Endothelial cell of umbilical vein (primary cell): ENCODE data around the gene MAPKAP1. TPM values are rescaled to one million over a fixed set of nuclear protein-coding genes. Genes with fewer than 3 reads are reported as not detected.

ENCODE experiments used
- BruUV-seq: library from RNA; stranded (reverse); fragments of 400-500 nt; replicated peaks from 2 replicates; lab custom pipeline; 2021; lab: Mats Ljungman, UMichigan
- CTCF ChIA-PET: fragments of 300-600, 350-600 bp; sonication (Branson Sonifier 250); formaldehyde crosslinking; loops from one replicate; lab custom pipeline; 2021; ENCODE audit warnings: antibody characterized with exemption, inconsistent platforms; lab: Charles Lee
- POLR2A ChIA-PET: fragments of 300-600, 350-600 bp; sonication (Branson Sonifier 250); formaldehyde crosslinking; loops from one replicate; lab custom pipeline; 2021; ENCODE audit warnings: antibody characterized with exemption, inconsistent platforms; lab: Charles Lee
- DNase-seq: peaks from one replicate; pipeline ENCODE4 v3.0.0-alpha.2; 2011; ENCODE audit warnings: low read depth, low spot score
- FAIRE-seq: peaks from 2 replicates; lab custom pipeline; 2011; peaks lifted over from hg19 to GRCh38; lab: Jason Lieb, UNC
- H2AFZ ChIP-seq: 2 replicates; pipeline ENCODE4 v1.6.0; 2012; ENCODE audit warnings: low read depth, low read length, control low read depth, inconsistent platforms
- H3K27ac ChIP-seq: 2 replicates; pipeline ENCODE4 v1.5.1; 2011; ENCODE audit warnings: low read depth, mild to moderate bottlenecking, control low read depth, low read length, moderate library complexity; ENCODE audit not compliant: insufficient read depth
- H3K27me3 ChIP-seq, 2 experiments: 2 replicates each; pipeline versions ENCODE4 v1.6.0 to v1.6.1; 2011; ENCODE audit warnings: low read length in 2 of 2, mixed read lengths in 1 of 2; ENCODE audit not compliant: control insufficient read depth in 2 of 2, insufficient read depth in 2 of 2
- H3K36me3 ChIP-seq, 2 experiments: 2 replicates in 1 of 2; 3 replicates in 1 of 2; pipeline ENCODE4 v1.5.1; 2011; ENCODE audit warnings: low read length in 2 of 2, mild to moderate bottlenecking in 1 of 2, moderate library complexity in 1 of 2; ENCODE audit not compliant: control insufficient read depth in 2 of 2, insufficient read depth in 2 of 2; ENCODE audit errors: extremely low read depth in 1 of 2
- H3K4me1 ChIP-seq: 3 replicates; pipeline ENCODE4 v1.5.1; 2011; ENCODE audit warnings: mild to moderate bottlenecking, low read length; ENCODE audit not compliant: control insufficient read depth, insufficient read depth; ENCODE audit errors: extremely low read depth
- H3K4me2 ChIP-seq: 2 replicates; pipeline ENCODE4 v1.6.1; 2011; ENCODE audit warnings: low read length, control low read depth, mixed read lengths; ENCODE audit not compliant: insufficient read depth
- H3K4me3 ChIP-seq, 3 experiments: fragments of 200-600 bp in 1 of 3; sonication (generic), shearing (Covaris generic) in 1 of 3; replicated peaks in 1 of 3; 2 replicates each; pipeline ENCODE4 v1.5.1; 2011 to 2016; ENCODE audit warnings: control low read depth in 3 of 3, low read length in 3 of 3, mild to moderate bottlenecking in 2 of 3, inconsistent platforms in 1 of 3, low read depth in 1 of 3, moderate library complexity in 1 of 3; ENCODE audit not compliant: insufficient read depth in 1 of 3
- H3K79me2 ChIP-seq: 2 replicates; pipeline ENCODE4 v1.6.0; 2012; ENCODE audit warnings: low read length, inconsistent platforms; ENCODE audit not compliant: control insufficient read depth, insufficient read depth
- H3K9ac ChIP-seq: replicated peaks from 2 replicates; pipeline ENCODE3; 2011; ENCODE audit warnings: low read length, control low read depth; ENCODE audit not compliant: insufficient read depth; ENCODE audit errors: extremely low read depth
- H3K9me1 ChIP-seq: replicated peaks from 3 replicates; pipeline ENCODE4 v1.6.0; 2011; ENCODE audit warnings: mild to moderate bottlenecking, low read length; ENCODE audit not compliant: control insufficient read depth, insufficient read depth; ENCODE audit errors: extremely low read depth
- H3K9me3 ChIP-seq: replicated peaks from 2 replicates; pipeline ENCODE4 v1.5.1; 2012; ENCODE audit warnings: low read length, inconsistent platforms; ENCODE audit not compliant: control insufficient read depth, insufficient read depth
- H4K20me1 ChIP-seq: replicated peaks from 2 replicates; pipeline ENCODE3; 2011; ENCODE audit warnings: mild to moderate bottlenecking, low read length; ENCODE audit not compliant: control insufficient read depth, insufficient read depth; ENCODE audit errors: extremely low read depth
- FOS ChIP-seq: IDR thresholded peaks from 2 replicates; pipeline ENCODE4 v1.6.1; 2011; ENCODE audit warnings: mild to moderate bottlenecking, low read length, moderate library complexity, borderline replicate concordance; ENCODE audit not compliant: insufficient read depth
- JUN ChIP-seq: IDR thresholded peaks from 2 replicates; pipeline ENCODE4 v1.6.1; 2011; ENCODE audit warnings: borderline replicate concordance, low read depth; ENCODE audit not compliant: insufficient read length, insufficient read depth
- MYC ChIP-seq: IDR thresholded peaks from one replicate; pipeline ENCODE4 v1.6.1; 2011; ENCODE audit warnings: mild to moderate bottlenecking, low read depth, low read length
- POLR2A ChIP-seq: IDR thresholded peaks from 2 replicates; pipeline ENCODE4 v1.6.1; 2012; ENCODE audit warnings: low read depth, mild to moderate bottlenecking, control low read depth, low read length
- POLR2AphosphoS5 ChIP-seq: IDR thresholded peaks from 2 replicates; pipeline ENCODE4 v1.6.1; 2012; ENCODE audit warnings: low read depth, mild to moderate bottlenecking, control low read depth, low read length, moderate library complexity; ENCODE audit not compliant: insufficient read depth
- dilution Hi-C: fragments of 300-500 bp; cut with MboI; formaldehyde crosslinking; loops from one replicate; pipeline ENCODE4 v1.15.0; 2019; ENCODE audit warnings: low sequenced_read_pairs; ENCODE audit not compliant: extremely low pct_ligation_motif_present
- intact Hi-C: fragments of 100-400 bp; cut with micrococcal nuclease; formaldehyde crosslinking; loops from one replicate; pipeline ENCODE4 v1.10.0; 2022
- polyA plus RNA-seq, 4 experiments: library from polyadenylated mRNA; depleted of rRNA in 3 of 4; stranded (reverse) in 3 of 4; unstranded in 1 of 4; fragments of >200 nt; gene quantifications; 2 replicates each; pipeline versions ENCODE4 v1.2.1 to v1.2.3, GENCODE V29; 2011 to 2012; ENCODE audit warnings: missing spikeins in 1 of 4
- total RNA-seq: library from RNA; stranded (reverse); gene quantifications from 2 replicates; pipeline ENCODE4 v1.2.3, GENCODE V29; 2021
- TF ChIP-seq, protein P1 (sequence below), 2 donors: IDR thresholded peaks; 1 replicate in 1 of 2; 2 replicates in 1 of 2; pipeline ENCODE4 v1.5.1; 2011; ENCODE audit warnings: low read length in 2 of 2, mild to moderate bottlenecking in 2 of 2, moderate library complexity in 2 of 2, control low read depth in 1 of 2, inconsistent platforms in 1 of 2, low read depth in 1 of 2; ENCODE audit not compliant: insufficient read depth in 1 of 2; ENCODE audit errors: extremely low read depth in 1 of 2
- TF ChIP-seq, protein P2 (sequence below): IDR thresholded peaks from 2 replicates; pipeline ENCODE4 v1.6.1; 2011; ENCODE audit not compliant: insufficient read depth, insufficient read length

MAPKAP1 gene
- total and polyA plus RNA-seq, 2 donors (not counting 3 experiments of a cell fraction or from before 2014, with no cell fraction given) = 61.9 to 99.1 TPM

DNA sequence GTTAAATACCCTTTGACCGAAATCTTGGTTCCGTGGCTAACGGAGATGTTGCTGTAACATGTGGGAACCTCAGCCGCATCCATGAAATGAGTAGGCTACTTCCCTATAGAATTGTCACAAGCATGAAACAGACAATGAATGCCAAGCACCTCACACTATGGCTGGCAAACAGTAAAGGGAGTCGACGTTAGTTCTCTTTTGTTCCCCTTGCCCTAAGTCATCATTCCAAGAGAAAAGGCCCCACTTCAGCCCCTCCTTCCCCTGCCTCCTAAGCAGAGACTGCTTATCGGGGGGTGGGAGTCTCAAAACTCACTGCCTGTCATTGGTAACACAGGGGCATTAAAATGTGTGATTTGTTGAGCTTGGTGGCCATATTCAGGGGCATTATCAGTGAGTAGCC lies 159.6 kb downstream of the MAPKAP1 start:
- DNase-seq (no peak), FAIRE-seq (no peak)
- Histone ChIP-seq H3K36me3 (no peaks in the 10 kb centered on the region), H3K27ac (no peak overlapping the region), H3K9ac (no peak overlapping the region), H3K9me3 (no peaks in the 10 kb centered on the region), H3K4me2 (no peak overlapping the region), H3K9me1 (no peaks in the 10 kb centered on the region), H3K79me2 (no peaks in the 10 kb centered on the region), H3K27me3 (no peaks in the 10 kb centered on the region), H3K4me1 (peaks cover 46% of the 10 kb centered on the region), H4K20me1 (no peaks in the 10 kb centered on the region), H2AFZ (no peak overlapping the region), H3K4me3 (no peak overlapping the region)
- ChIA-PET CTCF (interaction anchor here (1.3 to 1.9 kb wide), 2 partner anchors 11 to 74 kb away, joined by 5 to 6 read pairs; no protein-coding TSS in a partner anchor), POLR2A (no interaction called here)
- no TSS peak for BruUV-seq
- TF ChIP-seq, protein P1, sequence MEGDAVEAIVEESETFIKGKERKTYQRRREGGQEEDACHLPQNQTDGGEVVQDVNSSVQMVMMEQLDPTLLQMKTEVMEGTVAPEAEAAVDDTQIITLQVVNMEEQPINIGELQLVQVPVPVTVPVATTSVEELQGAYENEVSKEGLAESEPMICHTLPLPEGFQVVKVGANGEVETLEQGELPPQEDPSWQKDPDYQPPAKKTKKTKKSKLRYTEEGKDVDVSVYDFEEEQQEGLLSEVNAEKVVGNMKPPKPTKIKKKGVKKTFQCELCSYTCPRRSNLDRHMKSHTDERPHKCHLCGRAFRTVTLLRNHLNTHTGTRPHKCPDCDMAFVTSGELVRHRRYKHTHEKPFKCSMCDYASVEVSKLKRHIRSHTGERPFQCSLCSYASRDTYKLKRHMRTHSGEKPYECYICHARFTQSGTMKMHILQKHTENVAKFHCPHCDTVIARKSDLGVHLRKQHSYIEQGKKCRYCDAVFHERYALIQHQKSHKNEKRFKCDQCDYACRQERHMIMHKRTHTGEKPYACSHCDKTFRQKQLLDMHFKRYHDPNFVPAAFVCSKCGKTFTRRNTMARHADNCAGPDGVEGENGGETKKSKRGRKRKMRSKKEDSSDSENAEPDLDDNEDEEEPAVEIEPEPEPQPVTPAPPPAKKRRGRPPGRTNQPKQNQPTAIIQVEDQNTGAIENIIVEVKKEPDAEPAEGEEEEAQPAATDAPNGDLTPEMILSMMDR (IDR thresholded peaks at IDR 0.05; ENCODE audit: extremely low read depth in 1 of 2, insufficient read depth in 1 of 2, low read depth in 1 of 2, low read length in 2 of 2) = no peak
- TF ChIP-seq FOS (no peak), JUN (no peak), POLR2A (no peak), POLR2AphosphoS5 (no peak), MYC (no peak)
- TF ChIP-seq, protein P2, sequence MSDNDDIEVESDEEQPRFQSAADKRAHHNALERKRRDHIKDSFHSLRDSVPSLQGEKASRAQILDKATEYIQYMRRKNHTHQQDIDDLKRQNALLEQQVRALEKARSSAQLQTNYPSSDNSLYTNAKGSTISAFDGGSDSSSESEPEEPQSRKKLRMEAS = no peak
- dilution Hi-C loops (no loop called here), intact Hi-C loops (no loop called here)
